GM12878 (cell line): Measurements from ENCODE around the gene GABRB2. TPM values are rescaled to one million over a fixed set of nuclear protein-coding genes. Genes with fewer than 3 reads are reported as not detected.

ENCODE experiments used
- ATAC-seq: fragments of 200-7000 bp; cut with Tn5 transposase; 3 replicates; pipeline ENCODE4 v1.9.1; 2020; ENCODE audit warnings: mild to moderate bottlenecking, moderate library complexity
- BruUV-seq: library from RNA; stranded (reverse); fragments of 400-500 nt; replicated peaks from 2 replicates; lab custom pipeline; 2021; lab: Mats Ljungman, UMichigan
- CTCF ChIA-PET: fragments of 300-600 bp; sonication (Branson Sonifier 250); formaldehyde crosslinking; extraction: SDS; loops from one replicate; lab custom pipeline; 2021; ENCODE audit warnings: inconsistent platforms; lab: Yijun Ruan, JAX
- POLR2A ChIA-PET: fragments of 350-600 bp; formaldehyde crosslinking; extraction: SDS; loops from one replicate; lab custom pipeline; 2021; ENCODE audit warnings: inconsistent platforms; lab: Charles Lee
- RAD21 ChIA-PET: fragments of 300-600 bp; sonication (Branson Sonifier 250); formaldehyde crosslinking; loops from one replicate; lab custom pipeline; 2023; ENCODE audit warnings: antibody characterized with exemption; ENCODE audit not compliant: unreplicated experiment; lab: Charles Lee
- SMC1A ChIA-PET: fragments of 300-600 bp; sonication (Branson Sonifier 250); formaldehyde crosslinking; loops from one replicate; lab custom pipeline; 2023; ENCODE audit not compliant: unreplicated experiment, uncharacterized antibody; lab: Charles Lee
- DNase-seq: peaks from one replicate; pipeline ENCODE4 v3.0.0-alpha.2; 2011; ENCODE audit warnings: low read depth, low spot score
- FAIRE-seq: peaks from 3 replicates; lab custom pipeline; 2011; peaks lifted over from hg19 to GRCh38; lab: Jason Lieb, UNC
- H2AFZ ChIP-seq: 2 replicates; pipeline ENCODE4 v1.6.0; 2011; ENCODE audit warnings: low read depth, low read length, control low read depth; ENCODE audit not compliant: control insufficient read depth
- H3K27ac ChIP-seq: 2 replicates; pipeline ENCODE4 v1.5.1; 2011; ENCODE audit warnings: control low read depth; ENCODE audit not compliant: control insufficient read depth, insufficient read depth
- H3K27me3 ChIP-seq, 2 experiments: replicated peaks in 1 of 2; 2 replicates each; pipeline versions ENCODE4 v1.6.0 to v1.6.1; 2011; ENCODE audit warnings: low read length in 1 of 2; ENCODE audit not compliant: control insufficient read depth in 2 of 2, insufficient read depth in 2 of 2
- H3K36me3 ChIP-seq, 2 experiments: 2 replicates each; pipeline ENCODE4 v1.5.1; 2011; ENCODE audit warnings: low read length in 1 of 2; ENCODE audit not compliant: control insufficient read depth in 2 of 2, insufficient read depth in 2 of 2
- H3K4me1 ChIP-seq: 2 replicates; pipeline ENCODE4 v1.6.1; 2011; ENCODE audit warnings: mild to moderate bottlenecking, low read length, moderate library complexity, mixed read lengths; ENCODE audit not compliant: control insufficient read depth, insufficient read depth
- H3K4me2 ChIP-seq: 2 replicates; pipeline ENCODE4 v1.6.0; 2011; ENCODE audit warnings: control low read depth; ENCODE audit not compliant: control insufficient read depth, insufficient read depth
- H3K4me3 ChIP-seq: fragments of 200-600 bp; sonication (generic); 2 replicates; pipeline ENCODE4 v1.5.1; 2016
- H3K79me2 ChIP-seq: 2 replicates; pipeline ENCODE4 v1.6.0; 2011; ENCODE audit warnings: low read length; ENCODE audit not compliant: control insufficient read depth, insufficient read depth
- H3K9ac ChIP-seq: 2 replicates; pipeline ENCODE4 v1.8.0; 2011; ENCODE audit warnings: low read length, control low read depth, mixed read lengths; ENCODE audit not compliant: control insufficient read depth, insufficient read depth
- H3K9me3 ChIP-seq: replicated peaks from 3 replicates; pipeline ENCODE4 v1.5.1; 2011; ENCODE audit warnings: mild to moderate bottlenecking, low read length; ENCODE audit not compliant: control insufficient read depth, insufficient read depth
- H4K20me1 ChIP-seq: 2 replicates; pipeline ENCODE4 v1.6.0; 2011; ENCODE audit not compliant: control insufficient read depth, insufficient read depth
- ATF3 ChIP-seq: IDR thresholded peaks from 2 replicates; pipeline ENCODE4 v1.6.1; 2011; ENCODE audit warnings: low read depth, mild to moderate bottlenecking, low read length, moderate library complexity, borderline replicate concordance; ENCODE audit errors: extremely low read depth
- BRCA1 ChIP-seq: IDR thresholded peaks from 2 replicates; pipeline ENCODE4 v1.6.1; 2011; ENCODE audit warnings: low read depth, low read length, improper control_type of control experiment
- FOXK2 ChIP-seq: fragments of 450-650 bp; IDR thresholded peaks from 2 replicates; pipeline ENCODE4 v1.6.1; 2017; ENCODE audit warnings: mild to moderate bottlenecking, moderate library complexity
- MTA2 ChIP-seq: fragments of 450-650 bp; IDR thresholded peaks from 2 replicates; pipeline ENCODE4 v1.6.1; 2016; ENCODE audit warnings: low read depth, mild to moderate bottlenecking, moderate library complexity
- NR2C1 ChIP-seq: fragments of 450-650 bp; IDR thresholded peaks from 2 replicates; pipeline ENCODE4 v1.6.1; 2017; ENCODE audit warnings: antibody characterized with exemption, mild to moderate bottlenecking, moderate library complexity
- PKNOX1 ChIP-seq: fragments of 450-650 bp; IDR thresholded peaks from 2 replicates; pipeline ENCODE4 v1.6.1; 2016; ENCODE audit warnings: mild to moderate bottlenecking
- RELA ChIP-seq: fragments of 450-650 bp; IDR thresholded peaks from 2 replicates; pipeline ENCODE4 v1.8.0; 2014; ENCODE audit warnings: borderline replicate concordance; ENCODE audit not compliant: partially characterized antibody
- REST ChIP-seq: IDR thresholded peaks from 2 replicates; pipeline ENCODE4 v1.6.1; 2012; ENCODE audit warnings: mild to moderate bottlenecking, low read depth, low read length
- RFX5 ChIP-seq: IDR thresholded peaks from 2 replicates; pipeline ENCODE4 v1.6.1; 2011; ENCODE audit warnings: low read depth, low read length, improper control_type of control experiment
- SIN3A ChIP-seq: IDR thresholded peaks from 2 replicates; pipeline ENCODE4 v1.6.1; 2012; ENCODE audit warnings: low read depth, low read length, improper control_type of control experiment
- SMC3 ChIP-seq: IDR thresholded peaks from 2 replicates; pipeline ENCODE4 v1.6.1; 2011; ENCODE audit warnings: low read length, improper control_type of control experiment, borderline replicate concordance
- STAT1 ChIP-seq: fragments of 450-650 bp; conservative IDR thresholded peaks from 2 replicates; pipeline ENCODE4 v1.6.1; 2014; ENCODE audit warnings: antibody characterized with exemption, mild to moderate bottlenecking
- SUPT20H ChIP-seq: IDR thresholded peaks from 2 replicates; pipeline ENCODE4 v1.6.1; 2011; ENCODE audit warnings: low read depth, mild to moderate bottlenecking, low read length, moderate library complexity, borderline replicate concordance; ENCODE audit not compliant: control insufficient read depth
- SUZ12 ChIP-seq: fragments of 200-600 bp; sonication (generic); IDR thresholded peaks from one replicate; pipeline ENCODE4 v1.6.1; 2018; ENCODE audit warnings: antibody characterized with exemption, mild to moderate bottlenecking; ENCODE audit not compliant: unreplicated experiment
- TAF1 ChIP-seq: IDR thresholded peaks from 2 replicates; pipeline ENCODE4 v1.6.1; 2011; ENCODE audit warnings: mild to moderate bottlenecking, low read depth, low read length, borderline replicate concordance
- TARDBP ChIP-seq: IDR thresholded peaks from 2 replicates; pipeline ENCODE4 v1.6.1; 2016; ENCODE audit warnings: borderline replicate concordance
- WGBS: methylation state at CpG from one replicate; pipeline ENCODE4 v1.1.6; 2016; ENCODE audit warnings: low lambda C conversion rate; ENCODE audit not compliant: insufficient replicate concordance, insufficient coverage; ENCODE audit errors: missing lambda C conversion rate; 5-methylcytosine and 5-hydroxymethylcytosine counted together
- in situ Hi-C: fragments of 300-500 bp; cut with MboI; formaldehyde crosslinking; loops from 9 replicates; pipeline ENCODE4 v1.14.3; 2018; ENCODE audit warnings: mixed read lengths
- intact Hi-C: fragments of 100-400 bp; cut with micrococcal nuclease; formaldehyde crosslinking; loops from one replicate; pipeline ENCODE4 v1.14.2; 2022; ENCODE audit not compliant: unreplicated experiment
- polyA plus RNA-seq, 11 experiments: library from polyadenylated mRNA; depleted of rRNA in 4 of 11; unstranded in 6 of 11; stranded (reverse) in 5 of 11; fragments of >200 nt; fragmentation: Nextera tagmentation in 4 of 11; fragmentation: Illumina TruSeq in 1 of 11; extraction: Ambion mirVana in 4 of 11; extraction: Trizol in 1 of 11; gene quantifications; 1 replicate in 1 of 11; 2 replicates in 10 of 11; pipeline versions ENCODE4 v1.2.1 to v1.2.3, GENCODE V29; 2011 to 2016; ENCODE audit warnings: inconsistent platforms in 2 of 11, missing spikeins in 2 of 11, low read depth in 1 of 11
- total RNA-seq, 4 experiments: library from RNA; depleted of rRNA in 3 of 4; stranded (reverse); fragments of >200 nt in 3 of 4; fragmentation: Illumina TruSeq in 1 of 4; extraction: Trizol in 1 of 4; gene quantifications; 2 replicates each; pipeline versions ENCODE4 v1.2.1 to v1.2.3, GENCODE V29; 2013 to 2021

Gene GABRB2
- total and polyA plus RNA-seq, 10 of the 15 experiments (the other 5 are each of a cell fraction or from before 2014, with no cell fraction given): 0.12 to 0.85 (median 0.43) TPM

- H2AFZ ChIP-seq: no peak overlapping the region
- intact Hi-C loops (no loop called here), in situ Hi-C loops (no loop called here)
These were observed 114.6 kb downstream of the GABRB2 start for GRCh38 chr5:161431963-161432362.

GRCh38 chr5:161421067-161421466, 125.5 kb downstream of the GABRB2 start:
- Histone ChIP-seq H4K20me1 (no peaks in the 10 kb centered on the region), H3K79me2 (no peaks in the 10 kb centered on the region)
- TF ChIP-seq SIN3A (no peak), ATF3 (no peak), MTA2 (no peak), STAT1 (no peak), REST (no peak), PKNOX1 (no peak), TARDBP (no peak)
- TF ChIP-seq, all 136 proteins: peak for 0
- DNase-seq: no peak
- RAD21 ChIA-PET: no interaction called here
- Histone ChIP-seq H2AFZ (no peak overlapping the region), H3K27ac (no peak overlapping the region), H3K4me1 (no peaks in the 10 kb centered on the region), H3K4me2 (no peak overlapping the region), H3K9me3 (peaks cover 2% of the 10 kb centered on the region; the same call in 1 of the 3 replicates), H3K4me3 (no peak overlapping the region), H3K36me3 (no peaks in the 10 kb centered on the region), H3K27me3 (no peaks in the 10 kb centered on the region; a peak in 1 of 4 replicates), H3K9ac (no peak overlapping the region)
- no peak for ATAC-seq
- no peak for FAIRE-seq
- in situ Hi-C loops: no loop called here
- intact Hi-C loops: no loop called here
- SMC1A ChIA-PET: no interaction called here
- BruUV-seq: no TSS peak
- POLR2A ChIA-PET: no interaction called here
- CTCF ChIA-PET: interaction anchor here (1.3 kb wide), 1 partner anchor 14 kb away, joined by 4 read pairs; no protein-coding TSS in a partner anchor
- 9% methylated on average over 4 of the region's 4 CpGs for WGBS

More at GRCh38 chr5:161431963-161432362, 114.6 kb downstream of the GABRB2 start:
- RAD21 ChIA-PET: no interaction called here
- Histone ChIP-seq H4K20me1 (no peaks in the 10 kb centered on the region), H3K27ac (no peak overlapping the region), H3K4me3 (no peak overlapping the region), H3K79me2 (no peaks in the 10 kb centered on the region), H3K9me3 (no peaks in the 10 kb centered on the region), H3K9ac (no peak overlapping the region), H3K36me3 (no peaks in the 10 kb centered on the region), H3K4me2 (no peak overlapping the region), H3K4me1 (no peaks in the 10 kb centered on the region), H3K27me3 (no peaks in the 10 kb centered on the region)
- ATAC-seq (no peak), DNase-seq (no peak), FAIRE-seq (no peak)
- 0% methylated on average over 1 of the region's 1 CpG for WGBS
- BruUV-seq: no TSS peak
- SMC1A ChIA-PET: no interaction called here
- CTCF ChIA-PET: no interaction called here
- POLR2A ChIA-PET: no interaction called here
- TF ChIP-seq TAF1: no peak
- TF ChIP-seq RELA: no peak
- TF ChIP-seq NR2C1: no peak
- no peak for TF ChIP-seq BRCA1
- no peak for TF ChIP-seq SMC3
- TF ChIP-seq SUZ12: no peak
- TF ChIP-seq FOXK2: no peak
- no peak for TF ChIP-seq SUPT20H
- TF ChIP-seq RFX5: no peak
